HCT116 (cell line): ENCODE data around the gene LHX1. TPM values are rescaled to one million over a fixed set of nuclear protein-coding genes. Genes with fewer than 3 reads are reported as not detected.

Experiments
- ATAC-seq: fragments of 200-7000 bp; cut with Tn5 transposase; 2 replicates; pipeline ENCODE4 v1.9.1; 2020; ENCODE audit warnings: mild to moderate bottlenecking, moderate library complexity
- BruUV-seq: library from RNA; stranded (reverse); fragments of 400-500 nt; replicated peaks from 2 replicates; lab custom pipeline; 2021; lab: Mats Ljungman, UMichigan
- CTCF ChIA-PET: fragments of 300-600 bp; sonication (Branson Sonifier 250); formaldehyde crosslinking; loops from one replicate; lab custom pipeline; 2021; ENCODE audit warnings: antibody characterized with exemption; lab: Charles Lee
- POLR2A ChIA-PET: fragments of 300-600, 350-600 bp; sonication (Branson Sonifier 250); formaldehyde crosslinking; loops from one replicate; lab custom pipeline; 2021; ENCODE audit warnings: antibody characterized with exemption; lab: Charles Lee
- RAD21 ChIA-PET, 2 experiments: fragments of 300-600 bp; sonication (Branson Sonifier 250); formaldehyde crosslinking; loops; one replicate each; lab custom pipeline; 2023; ENCODE audit warnings: low total read pairs in 2 of 2; ENCODE audit not compliant: uncharacterized antibody in 2 of 2, unreplicated experiment in 2 of 2, low non-redundant PET in 1 of 2; lab: Charles Lee
- DNase-seq: peaks from one replicate; pipeline ENCODE4 v3.0.0-alpha.2; 2010; ENCODE audit warnings: low read depth, low spot score
- H2AFZ ChIP-seq: fragments of 200-600 bp; shearing (Covaris generic), sonication (generic); 2 replicates; pipeline ENCODE4 v1.6.1; 2017; ENCODE audit warnings: low read depth, mixed run types, mixed read lengths, antibody characterized with exemption, low read length; ENCODE audit not compliant: poor library complexity, severe bottlenecking
- H3K27ac ChIP-seq: 2 replicates; pipeline ENCODE4 v1.5.1; 2012; ENCODE audit warnings: low read depth, low read length
- H3K27me3 ChIP-seq: fragments of 200-600 bp; sonication (generic); 2 replicates; pipeline ENCODE4 v1.6.1; 2016; ENCODE audit warnings: mixed run types, low read length, mixed read lengths; ENCODE audit not compliant: insufficient read depth
- H3K36me3 ChIP-seq, 2 experiments: fragments of 200-500 bp in 1 of 2; fragments of 200-600 bp in 1 of 2; sonication (Bioruptor generic) in 1 of 2; sonication (generic) in 1 of 2; 2 replicates each; pipeline versions ENCODE4 v1.5.1 to v1.6.1; 2014 to 2016; ENCODE audit warnings: low read length in 2 of 2, inconsistent platforms in 1 of 2, mixed read lengths in 1 of 2, mixed run types in 1 of 2; ENCODE audit not compliant: insufficient read depth in 2 of 2, control insufficient read depth in 1 of 2
- H3K4me1 ChIP-seq, 2 experiments: fragments of 200-600 bp in 1 of 2; sonication (generic) in 1 of 2; 2 replicates each; pipeline versions ENCODE4 v1.5.1 to v1.6.1; 2012 to 2017; ENCODE audit warnings: low read length in 2 of 2, inconsistent platforms in 1 of 2, mild to moderate bottlenecking in 1 of 2, mixed read lengths in 1 of 2, mixed run types in 1 of 2, moderate library complexity in 1 of 2; ENCODE audit not compliant: insufficient read depth in 2 of 2, control insufficient read depth in 1 of 2
- H3K4me2 ChIP-seq: fragments of 200-600 bp; sonication (generic); 2 replicates; pipeline ENCODE4 v1.6.1; 2017; ENCODE audit warnings: mixed run types, low read length, mixed read lengths
- H3K4me3 ChIP-seq, 2 experiments: fragments of 200-600 bp in 1 of 2; sonication (generic) in 1 of 2; replicated peaks in 1 of 2; 2 replicates each; pipeline ENCODE4 v1.5.1; 2011 to 2016; ENCODE audit warnings: low read length in 2 of 2, control low read depth in 1 of 2, low read depth in 1 of 2, mild to moderate bottlenecking in 1 of 2, mixed read lengths in 1 of 2, mixed run types in 1 of 2
- H3K79me2 ChIP-seq: fragments of 200-600 bp; sonication (generic); 2 replicates; pipeline ENCODE4 v1.6.1; 2017; ENCODE audit warnings: mild to moderate bottlenecking, mixed run types, low read length, moderate library complexity, mixed read lengths; ENCODE audit not compliant: insufficient read depth
- H3K9ac ChIP-seq: fragments of 200-600 bp; sonication (generic); 2 replicates; pipeline ENCODE4 v1.6.1; 2016; ENCODE audit warnings: low read length, mixed read lengths
- H3K9me2 ChIP-seq: fragments of 200-600 bp; sonication (generic), shearing (Covaris generic); 2 replicates; pipeline ENCODE4 v1.6.1; 2017; ENCODE audit warnings: mixed run types, mild to moderate bottlenecking, moderate library complexity; ENCODE audit not compliant: insufficient read depth
- H3K9me3 ChIP-seq, 2 experiments: fragments of 200-500 bp in 1 of 2; fragments of 200-600 bp in 1 of 2; sonication (Bioruptor generic) in 1 of 2; sonication (generic) in 1 of 2; 2 replicates each; pipeline ENCODE4 v1.6.1; 2014 to 2017; ENCODE audit warnings: low read length in 2 of 2, mixed read lengths in 2 of 2, inconsistent platforms in 1 of 2, low read depth in 1 of 2, mild to moderate bottlenecking in 1 of 2, mixed run types in 1 of 2, moderate library complexity in 1 of 2; ENCODE audit not compliant: control insufficient read depth in 1 of 2, insufficient read depth in 1 of 2
- H4K20me1 ChIP-seq: fragments of 200-600 bp; sonication (generic), shearing (Covaris generic); 2 replicates; pipeline ENCODE4 v1.6.1; 2017; ENCODE audit warnings: mixed run types, mild to moderate bottlenecking, moderate library complexity; ENCODE audit not compliant: insufficient read depth
- CEBPB ChIP-seq: IDR thresholded peaks from 2 replicates; pipeline ENCODE4 v1.6.1; 2012; ENCODE audit warnings: low read depth
- EGR1 ChIP-seq: IDR thresholded peaks from 2 replicates; pipeline ENCODE4 v1.6.1; 2012; ENCODE audit warnings: low read depth
- EZH2phosphoT487 ChIP-seq: fragments of 200-600 bp; IDR thresholded peaks from 2 replicates; pipeline ENCODE4 v1.6.1; 2018; ENCODE audit warnings: antibody characterized with exemption, borderline replicate concordance
- FOSL1 ChIP-seq: IDR thresholded peaks from 2 replicates; pipeline ENCODE4 v1.6.1; 2012; ENCODE audit warnings: low read depth
- JUND ChIP-seq: IDR thresholded peaks from 2 replicates; pipeline ENCODE4 v1.6.1; 2012
- POLR2A ChIP-seq: IDR thresholded peaks from 2 replicates; pipeline ENCODE4 v1.7.0; 2011; ENCODE audit warnings: borderline replicate concordance; ENCODE audit not compliant: insufficient read depth, insufficient read length; ENCODE audit errors: extremely low read depth
- RAD21 ChIP-seq: IDR thresholded peaks from 2 replicates; pipeline ENCODE4 v1.6.1; 2012; ENCODE audit warnings: low read depth, mild to moderate bottlenecking
- SIN3A ChIP-seq: IDR thresholded peaks from 2 replicates; pipeline ENCODE4 v1.6.1; 2012; ENCODE audit warnings: low read depth
- SP1 ChIP-seq: IDR thresholded peaks from 2 replicates; pipeline ENCODE4 v1.6.1; 2012; ENCODE audit warnings: low read depth
- SRF ChIP-seq: IDR thresholded peaks from 2 replicates; pipeline ENCODE4 v1.6.1; 2012; ENCODE audit warnings: low read depth
- TCF7L2 ChIP-seq: IDR thresholded peaks from 2 replicates; pipeline ENCODE4 v1.7.0; 2011; ENCODE audit warnings: borderline replicate concordance, inconsistent platforms; ENCODE audit not compliant: insufficient read depth, insufficient read length; ENCODE audit errors: extremely low read depth
- YY1 ChIP-seq: IDR thresholded peaks from 2 replicates; pipeline ENCODE4 v1.6.1; 2011; ENCODE audit warnings: low read length, low read depth, moderate library complexity, mild to moderate bottlenecking; ENCODE audit not compliant: insufficient replicate concordance; ENCODE audit errors: extremely low read depth
- ZFX ChIP-seq: fragments of 450-650 bp; IDR thresholded peaks from 2 replicates; pipeline ENCODE4 v1.6.1; 2017
- ZNF274 ChIP-seq: fragments of 200-500 bp; sonication (Bioruptor generic); IDR thresholded peaks from 2 replicates; pipeline ENCODE4 v1.6.1; 2014; ENCODE audit warnings: mild to moderate bottlenecking, low read depth, low read length, inconsistent platforms
- intact Hi-C: fragments of 100-400 bp; cut with micrococcal nuclease; formaldehyde crosslinking; loops from 2 replicates; pipeline ENCODE4 v1.10.0; 2022
- total RNA-seq: library from RNA; stranded (reverse); gene quantifications from one replicate; pipeline ENCODE4 v1.2.1, GENCODE V29; 2021; ENCODE audit not compliant: unreplicated experiment
- TF ChIP-seq, protein P1 (sequence below): IDR thresholded peaks from 2 replicates; pipeline ENCODE4 v1.6.1; 2012; ENCODE audit warnings: low read depth
- TF ChIP-seq, protein P2 (sequence below): IDR thresholded peaks from 2 replicates; pipeline ENCODE4 v1.6.1; 2012
- TF ChIP-seq, protein P3 (sequence below): IDR thresholded peaks from 2 replicates; pipeline ENCODE4 v1.6.1; 2011; ENCODE audit warnings: mild to moderate bottlenecking, low read length, moderate library complexity; ENCODE audit not compliant: insufficient replicate concordance; ENCODE audit errors: extremely low read depth

LHX1 gene
- total RNA-seq, 1 experiment from 2014 or later = 0.44 TPM

DNA sequence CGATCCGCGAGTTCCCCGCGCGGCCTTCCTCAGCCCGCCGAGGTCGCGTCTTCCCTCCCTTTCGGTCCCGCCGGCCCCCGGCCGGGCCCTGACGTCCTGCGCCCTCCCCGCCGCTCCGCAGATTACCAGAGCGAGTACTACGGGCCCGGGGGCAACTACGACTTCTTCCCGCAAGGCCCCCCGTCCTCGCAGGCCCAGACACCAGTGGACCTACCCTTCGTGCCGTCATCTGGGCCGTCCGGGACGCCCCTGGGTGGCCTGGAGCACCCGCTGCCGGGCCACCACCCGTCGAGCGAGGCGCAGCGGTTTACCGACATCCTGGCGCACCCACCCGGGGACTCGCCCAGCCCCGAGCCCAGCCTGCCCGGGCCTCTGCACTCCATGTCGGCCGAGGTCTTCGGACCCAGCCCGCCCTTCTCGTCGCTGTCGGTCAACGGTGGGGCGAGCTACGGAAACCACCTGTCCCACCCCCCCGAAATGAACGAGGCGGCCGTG is 5.4 kb downstream of the LHX1 start:
- no TSS peak for BruUV-seq
- no peak overlapping the region for H3K4me3 ChIP-seq
- H3K27ac ChIP-seq = no peak overlapping the region
- H3K9me3 ChIP-seq = no peaks in the 10 kb centered on the region
- DNase-seq (no peak), ATAC-seq (no peak)
- H3K4me1 ChIP-seq = no peaks in the 10 kb centered on the region
- POLR2A ChIA-PET = no interaction called here
- intact Hi-C loops = no loop called here
- RAD21 ChIA-PET = no interaction called here
- H3K27me3 ChIP-seq = no peaks in the 10 kb centered on the region
- no peaks in the 10 kb centered on the region for H3K36me3 ChIP-seq
- CTCF ChIA-PET = no interaction called here
- no peaks in the 10 kb centered on the region for H3K9me2 ChIP-seq
- H3K79me2 ChIP-seq = no peaks in the 10 kb centered on the region
- TF ChIP-seq SRF (no peak), SIN3A (no peak), YY1 (no peak), SP1 (no peak), CEBPB (no peak), FOSL1 (no peak), EGR1 (no peak), POLR2A (no peak), ZFX (no peak), EZH2phosphoT487 (no peak), RAD21 (no peak), JUND (no peak), TCF7L2 (no peak), ZNF274 (no peak)
- TF ChIP-seq, protein P1, sequence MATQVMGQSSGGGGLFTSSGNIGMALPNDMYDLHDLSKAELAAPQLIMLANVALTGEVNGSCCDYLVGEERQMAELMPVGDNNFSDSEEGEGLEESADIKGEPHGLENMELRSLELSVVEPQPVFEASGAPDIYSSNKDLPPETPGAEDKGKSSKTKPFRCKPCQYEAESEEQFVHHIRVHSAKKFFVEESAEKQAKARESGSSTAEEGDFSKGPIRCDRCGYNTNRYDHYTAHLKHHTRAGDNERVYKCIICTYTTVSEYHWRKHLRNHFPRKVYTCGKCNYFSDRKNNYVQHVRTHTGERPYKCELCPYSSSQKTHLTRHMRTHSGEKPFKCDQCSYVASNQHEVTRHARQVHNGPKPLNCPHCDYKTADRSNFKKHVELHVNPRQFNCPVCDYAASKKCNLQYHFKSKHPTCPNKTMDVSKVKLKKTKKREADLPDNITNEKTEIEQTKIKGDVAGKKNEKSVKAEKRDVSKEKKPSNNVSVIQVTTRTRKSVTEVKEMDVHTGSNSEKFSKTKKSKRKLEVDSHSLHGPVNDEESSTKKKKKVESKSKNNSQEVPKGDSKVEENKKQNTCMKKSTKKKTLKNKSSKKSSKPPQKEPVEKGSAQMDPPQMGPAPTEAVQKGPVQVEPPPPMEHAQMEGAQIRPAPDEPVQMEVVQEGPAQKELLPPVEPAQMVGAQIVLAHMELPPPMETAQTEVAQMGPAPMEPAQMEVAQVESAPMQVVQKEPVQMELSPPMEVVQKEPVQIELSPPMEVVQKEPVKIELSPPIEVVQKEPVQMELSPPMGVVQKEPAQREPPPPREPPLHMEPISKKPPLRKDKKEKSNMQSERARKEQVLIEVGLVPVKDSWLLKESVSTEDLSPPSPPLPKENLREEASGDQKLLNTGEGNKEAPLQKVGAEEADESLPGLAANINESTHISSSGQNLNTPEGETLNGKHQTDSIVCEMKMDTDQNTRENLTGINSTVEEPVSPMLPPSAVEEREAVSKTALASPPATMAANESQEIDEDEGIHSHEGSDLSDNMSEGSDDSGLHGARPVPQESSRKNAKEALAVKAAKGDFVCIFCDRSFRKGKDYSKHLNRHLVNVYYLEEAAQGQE = no peak
- TF ChIP-seq, protein P2, sequence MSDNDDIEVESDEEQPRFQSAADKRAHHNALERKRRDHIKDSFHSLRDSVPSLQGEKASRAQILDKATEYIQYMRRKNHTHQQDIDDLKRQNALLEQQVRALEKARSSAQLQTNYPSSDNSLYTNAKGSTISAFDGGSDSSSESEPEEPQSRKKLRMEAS = no peak
- TF ChIP-seq, protein P3, sequence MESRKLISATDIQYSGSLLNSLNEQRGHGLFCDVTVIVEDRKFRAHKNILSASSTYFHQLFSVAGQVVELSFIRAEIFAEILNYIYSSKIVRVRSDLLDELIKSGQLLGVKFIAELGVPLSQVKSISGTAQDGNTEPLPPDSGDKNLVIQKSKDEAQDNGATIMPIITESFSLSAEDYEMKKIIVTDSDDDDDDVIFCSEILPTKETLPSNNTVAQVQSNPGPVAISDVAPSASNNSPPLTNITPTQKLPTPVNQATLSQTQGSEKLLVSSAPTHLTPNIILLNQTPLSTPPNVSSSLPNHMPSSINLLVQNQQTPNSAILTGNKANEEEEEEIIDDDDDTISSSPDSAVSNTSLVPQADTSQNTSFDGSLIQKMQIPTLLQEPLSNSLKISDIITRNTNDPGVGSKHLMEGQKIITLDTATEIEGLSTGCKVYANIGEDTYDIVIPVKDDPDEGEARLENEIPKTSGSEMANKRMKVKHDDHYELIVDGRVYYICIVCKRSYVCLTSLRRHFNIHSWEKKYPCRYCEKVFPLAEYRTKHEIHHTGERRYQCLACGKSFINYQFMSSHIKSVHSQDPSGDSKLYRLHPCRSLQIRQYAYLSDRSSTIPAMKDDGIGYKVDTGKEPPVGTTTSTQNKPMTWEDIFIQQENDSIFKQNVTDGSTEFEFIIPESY = no peak
- H3K4me2 ChIP-seq = no peak overlapping the region
- no peak overlapping the region for H2AFZ ChIP-seq
- H4K20me1 ChIP-seq = no peaks in the 10 kb centered on the region
- no peak overlapping the region for H3K9ac ChIP-seq
